ENCODE measurements around the gene FAM107B.

FAM107B gene

DNA sequence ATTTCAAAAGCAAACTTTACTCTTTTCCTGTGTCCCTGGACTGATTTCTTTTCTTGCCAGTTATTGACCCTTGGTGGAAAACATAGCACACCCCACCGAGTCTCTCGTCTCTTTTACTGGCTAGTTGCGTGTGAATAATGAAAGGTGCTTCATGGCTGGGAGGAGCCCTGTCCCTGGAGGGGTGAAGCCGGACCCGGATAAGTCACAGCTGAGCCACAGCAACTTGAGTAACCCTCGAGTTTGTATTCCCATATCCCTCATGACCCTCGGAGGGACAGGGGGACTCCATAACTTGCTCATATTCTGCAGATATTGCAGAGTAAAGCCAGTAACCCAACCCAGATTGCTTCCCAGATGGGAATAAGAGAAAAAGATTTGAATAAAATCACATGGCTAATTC, 296.5 kb downstream of the FAM107B start:
- DNase-seq, result no peak

GRCh38 chr10:14477408-14477710, 297.3 kb downstream of the FAM107B start:
- DNase-seq, result no peak

DNA sequence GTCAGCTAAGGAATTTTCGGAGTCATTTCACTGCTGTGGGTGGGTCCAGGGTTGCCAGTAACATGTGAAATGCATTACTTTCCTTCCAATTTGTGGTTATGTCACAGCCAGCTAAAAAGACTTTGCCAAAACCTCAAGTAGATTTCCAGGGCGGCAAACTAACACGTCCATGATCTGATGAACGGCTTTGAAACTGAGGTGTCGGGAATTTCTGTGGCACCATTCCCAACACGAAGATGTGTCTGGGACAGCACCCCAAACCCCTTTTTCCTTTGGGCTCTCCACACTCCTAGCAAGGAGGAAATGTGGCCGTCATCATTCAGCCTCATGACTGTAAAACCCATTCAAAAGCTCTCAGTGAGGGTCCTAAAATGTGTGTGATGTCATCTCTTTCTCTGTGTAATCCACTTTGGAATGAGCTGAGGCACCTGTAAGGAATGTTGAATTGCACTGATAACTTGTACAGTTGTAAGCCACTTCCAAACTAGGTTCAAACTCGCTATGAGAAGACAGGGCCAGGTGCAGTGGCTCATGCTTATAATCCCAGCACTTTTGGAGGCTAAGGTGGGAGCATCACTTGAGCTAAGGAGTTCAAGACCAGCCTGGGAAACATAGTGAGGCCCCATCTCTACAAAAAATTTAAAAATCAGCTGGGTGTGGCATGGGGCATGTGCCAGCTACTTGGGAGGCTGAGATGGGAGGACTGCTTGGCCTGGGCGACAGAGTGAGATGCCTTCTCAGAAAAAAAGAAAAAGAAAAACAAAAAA, 297.9 kb downstream of the FAM107B start:
- no peak for DNase-seq

GRCh38 chr10:14476006-14476405, 298.7 kb downstream of the FAM107B start:
- no peak for DNase-seq

DNA sequence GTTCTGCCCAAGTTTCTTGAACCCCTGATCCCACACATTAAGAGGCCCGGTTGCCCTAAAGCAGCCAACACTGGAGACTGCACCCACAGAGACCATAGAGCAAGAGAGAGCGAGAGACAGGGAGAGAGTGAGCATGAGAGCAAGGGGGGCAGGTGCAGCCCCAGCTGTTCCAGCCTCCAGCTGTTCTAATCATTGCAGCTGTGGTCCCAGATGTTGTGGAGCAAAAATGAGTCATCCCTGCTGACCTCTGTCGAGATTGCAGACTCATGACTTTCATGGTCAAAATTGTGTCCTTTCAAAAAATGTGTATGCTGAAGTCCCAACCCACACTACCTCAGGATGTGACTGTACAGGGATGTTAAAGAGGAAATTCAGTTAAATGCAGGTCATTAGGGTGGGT, 300.0 kb downstream of the FAM107B start:
- DNase-seq, result no peak

GRCh38 chr10:14470920-14471319, 303.8 kb downstream of the FAM107B start:
- no peak for DNase-seq

- DNase-seq, result no peak
Observed at GRCh38 chr10:14468726-14469125, 306.0 kb downstream of the FAM107B start.

All from AML-193 (cell line).